WTC11 (cell line): ENCODE data around the gene SOX5. TPM values are rescaled to one million over a fixed set of nuclear protein-coding genes. Genes with fewer than 3 reads are reported as not detected.

Experiments used
- ATAC-seq: fragments of 200-7000 bp; cut with Tn5 transposase; 2 replicates; pipeline ENCODE4 v1.10.0; 2021; ENCODE audit warnings: mild to moderate bottlenecking, moderate library complexity
- CTCF ChIA-PET: fragments of 300-600 bp; sonication (Branson Sonifier 250); formaldehyde crosslinking; loops from one replicate; lab custom pipeline; 2021; ENCODE audit warnings: antibody characterized with exemption; lab: Charles Lee
- POLR2A ChIA-PET: fragments of 350-600 bp; sonication (Branson Sonifier 250); formaldehyde crosslinking; loops from one replicate; lab custom pipeline; 2021; ENCODE audit warnings: antibody characterized with exemption; lab: Charles Lee
- DNase-seq: peaks from one replicate; pipeline ENCODE4 v3.0.0; 2021; ENCODE audit warnings: low spot score
- H3K27ac Mint-ChIP-seq: 2 replicates; pipeline ENCODE4 v1.8.0; 2021; ENCODE audit warnings: mixed read lengths
- H3K27me3 Mint-ChIP-seq: 2 replicates; pipeline ENCODE4 v1.8.0; 2021; ENCODE audit warnings: low read depth, mild to moderate bottlenecking, moderate library complexity, mixed read lengths
- H3K36me3 Mint-ChIP-seq: 2 replicates; pipeline ENCODE4 v1.8.0; 2021; ENCODE audit warnings: mixed read lengths
- H3K4me1 Mint-ChIP-seq: 2 replicates; pipeline ENCODE4 v1.8.0; 2022; ENCODE audit warnings: mixed read lengths
- H3K4me3 Mint-ChIP-seq: 2 replicates; pipeline ENCODE4 v1.8.0; 2021; ENCODE audit warnings: mild to moderate bottlenecking, moderate library complexity, mixed read lengths
- H3K9me3 Mint-ChIP-seq: 2 replicates; pipeline ENCODE4 v1.8.0; 2021; ENCODE audit warnings: mixed read lengths
- ATF1 ChIP-seq: sonication (generic); formaldehyde crosslinking; IDR thresholded peaks from 2 replicates; pipeline ENCODE4 v1.8.1; 2023; ENCODE audit warnings: mild to moderate bottlenecking, moderate library complexity, missing genetic modification reagents
- CREM ChIP-seq: sonication (generic); formaldehyde crosslinking; IDR thresholded peaks from 2 replicates; pipeline ENCODE4 v1.8.1; 2022; ENCODE audit warnings: mild to moderate bottlenecking, missing genetic modification reagents, moderate library complexity
- FOXP1 ChIP-seq: sonication (generic); formaldehyde crosslinking; IDR thresholded peaks from 2 replicates; pipeline ENCODE4 v1.8.0; 2022; ENCODE audit warnings: missing genetic modification reagents, mild to moderate bottlenecking, moderate library complexity, borderline replicate concordance
- GRHL2 ChIP-seq: fragments of 250-450 bp; sonication (Bioruptor Pico); IDR thresholded peaks from 2 replicates; pipeline ENCODE4 v1.8.0; 2022; ENCODE audit warnings: mild to moderate bottlenecking, moderate library complexity; ENCODE audit not compliant: insufficient replicate concordance, severe bottlenecking
- GTF2I ChIP-seq: fragments of 250-450 bp; sonication (Bioruptor Pico); conservative IDR thresholded peaks from 2 replicates; pipeline ENCODE4 v1.4.0; 2021; ENCODE audit warnings: mild to moderate bottlenecking
- JUN ChIP-seq: sonication (generic); formaldehyde crosslinking; IDR thresholded peaks from 2 replicates; pipeline ENCODE4 v1.8.0; 2023; ENCODE audit warnings: mild to moderate bottlenecking, missing genetic modification reagents
- NFE2L1 ChIP-seq: sonication (generic); formaldehyde crosslinking; IDR thresholded peaks from 2 replicates; pipeline ENCODE4 v1.8.1; 2023; ENCODE audit warnings: missing genetic modification reagents
- RELA ChIP-seq: sonication (generic); formaldehyde crosslinking; IDR thresholded peaks from 2 replicates; pipeline ENCODE4 v1.8.1; 2022; ENCODE audit warnings: missing genetic modification reagents, mild to moderate bottlenecking, borderline replicate concordance
- ZNF396 ChIP-seq: fragments of 250-450 bp; sonication (Bioruptor Pico); IDR thresholded peaks from 2 replicates; pipeline ENCODE4 v1.8.0; 2021; ENCODE audit warnings: mild to moderate bottlenecking, moderate library complexity, borderline replicate concordance
- ZNF416 ChIP-seq: fragments of 250-450 bp; sonication (Bioruptor Pico); IDR thresholded peaks from 2 replicates; pipeline ENCODE4 v1.9.0; 2021; ENCODE audit warnings: mild to moderate bottlenecking, inconsistent platforms
- total RNA-seq: library from RNA; stranded (reverse); gene quantifications from 3 replicates; pipeline ENCODE4 v1.2.3, GENCODE V29; 2021
- TF ChIP-seq, protein P1 (sequence below): sonication (generic); formaldehyde crosslinking; IDR thresholded peaks from 2 replicates; pipeline ENCODE4 v1.8.0; 2023; ENCODE audit warnings: missing genetic modification reagents, mild to moderate bottlenecking, borderline replicate concordance
- TF ChIP-seq, protein P2 (sequence below): fragments of 200-600 bp; IDR thresholded peaks from 2 replicates; pipeline ENCODE4 v1.8.0; 2022; ENCODE audit warnings: antibody characterized with exemption
- TF ChIP-seq, protein P3 (sequence below): sonication (generic); formaldehyde crosslinking; IDR thresholded peaks from 2 replicates; pipeline ENCODE4 v1.8.1; 2023; ENCODE audit warnings: mild to moderate bottlenecking, missing genetic modification reagents, moderate library complexity
- TF ChIP-seq, protein P4 (sequence below): fragments of 250-450 bp; sonication (Bioruptor Pico); IDR thresholded peaks from 2 replicates; pipeline ENCODE4 v1.9.0; 2021; ENCODE audit warnings: moderate library complexity, mild to moderate bottlenecking, inconsistent platforms, borderline replicate concordance
- TF ChIP-seq, protein P5 (sequence below): sonication (generic); formaldehyde crosslinking; IDR thresholded peaks from 2 replicates; pipeline ENCODE4 v1.8.1; 2023; ENCODE audit warnings: mild to moderate bottlenecking, missing genetic modification reagents
- TF ChIP-seq, protein P6 (sequence below): sonication (generic); formaldehyde crosslinking; IDR thresholded peaks from 2 replicates; pipeline ENCODE4 v1.8.1; 2023; ENCODE audit warnings: mild to moderate bottlenecking, missing genetic modification reagents, borderline replicate concordance
- TF ChIP-seq, protein P7 (sequence below): sonication (generic); formaldehyde crosslinking; IDR thresholded peaks from 2 replicates; pipeline ENCODE4 v1.8.1; 2022; ENCODE audit warnings: missing genetic modification reagents, borderline replicate concordance
- TF ChIP-seq, protein P8 (sequence below): fragments of 250-450 bp; sonication (Bioruptor Pico); IDR thresholded peaks from 2 replicates; pipeline ENCODE4 v2.1.2; 2022; ENCODE audit warnings: mild to moderate bottlenecking, moderate library complexity

The SOX5 gene
- total RNA-seq, 1 experiment from 2014 or later = 2.3 TPM

DNA sequence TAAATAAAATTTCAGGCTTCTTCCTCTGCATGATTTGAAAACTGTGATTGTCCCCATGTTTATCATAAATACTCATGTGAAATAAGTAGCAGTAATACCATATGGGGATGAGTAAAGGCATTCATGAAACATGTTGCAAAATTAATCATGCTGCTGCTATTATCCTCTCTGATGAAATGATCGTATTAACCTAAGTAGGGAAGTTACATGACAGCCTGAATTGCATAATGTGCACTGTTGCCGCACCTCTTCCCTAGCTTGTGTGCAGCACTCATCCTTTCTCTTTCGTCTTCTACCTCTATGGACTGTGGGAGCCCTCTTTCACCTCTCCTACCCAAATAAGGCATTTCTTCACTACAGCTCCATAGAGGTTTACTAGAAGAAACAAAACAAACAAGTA is 367.6 kb downstream of the SOX5 start:
- no peaks in the 10 kb centered on the region for H3K9me3 Mint-ChIP-seq
- no peaks in the 10 kb centered on the region for H3K36me3 Mint-ChIP-seq
- peak overlapping the region; percentile 42 for H3K27ac Mint-ChIP-seq
- no peaks in the 10 kb centered on the region for H3K27me3 Mint-ChIP-seq
- ChIA-PET CTCF (no interaction called here), POLR2A (no interaction called here)
- DNase-seq (no peak), ATAC-seq (0 out of 2 replicates have a peak, but pooled peaks have one; percentile 8)
- peaks cover 41% of the 10 kb centered on the region for H3K4me1 Mint-ChIP-seq
- TF ChIP-seq NFE2L1 (CRISPR knock-in tag) (no peak), JUN (CRISPR knock-in tag) (no peak), ZNF416 (CRISPR knock-in tag) (no peak), FOXP1 (CRISPR knock-in tag) (no peak), GRHL2 (CRISPR knock-in tag) (no peak), CREM (CRISPR knock-in tag) (no peak)
- TF ChIP-seq, protein P1, sequence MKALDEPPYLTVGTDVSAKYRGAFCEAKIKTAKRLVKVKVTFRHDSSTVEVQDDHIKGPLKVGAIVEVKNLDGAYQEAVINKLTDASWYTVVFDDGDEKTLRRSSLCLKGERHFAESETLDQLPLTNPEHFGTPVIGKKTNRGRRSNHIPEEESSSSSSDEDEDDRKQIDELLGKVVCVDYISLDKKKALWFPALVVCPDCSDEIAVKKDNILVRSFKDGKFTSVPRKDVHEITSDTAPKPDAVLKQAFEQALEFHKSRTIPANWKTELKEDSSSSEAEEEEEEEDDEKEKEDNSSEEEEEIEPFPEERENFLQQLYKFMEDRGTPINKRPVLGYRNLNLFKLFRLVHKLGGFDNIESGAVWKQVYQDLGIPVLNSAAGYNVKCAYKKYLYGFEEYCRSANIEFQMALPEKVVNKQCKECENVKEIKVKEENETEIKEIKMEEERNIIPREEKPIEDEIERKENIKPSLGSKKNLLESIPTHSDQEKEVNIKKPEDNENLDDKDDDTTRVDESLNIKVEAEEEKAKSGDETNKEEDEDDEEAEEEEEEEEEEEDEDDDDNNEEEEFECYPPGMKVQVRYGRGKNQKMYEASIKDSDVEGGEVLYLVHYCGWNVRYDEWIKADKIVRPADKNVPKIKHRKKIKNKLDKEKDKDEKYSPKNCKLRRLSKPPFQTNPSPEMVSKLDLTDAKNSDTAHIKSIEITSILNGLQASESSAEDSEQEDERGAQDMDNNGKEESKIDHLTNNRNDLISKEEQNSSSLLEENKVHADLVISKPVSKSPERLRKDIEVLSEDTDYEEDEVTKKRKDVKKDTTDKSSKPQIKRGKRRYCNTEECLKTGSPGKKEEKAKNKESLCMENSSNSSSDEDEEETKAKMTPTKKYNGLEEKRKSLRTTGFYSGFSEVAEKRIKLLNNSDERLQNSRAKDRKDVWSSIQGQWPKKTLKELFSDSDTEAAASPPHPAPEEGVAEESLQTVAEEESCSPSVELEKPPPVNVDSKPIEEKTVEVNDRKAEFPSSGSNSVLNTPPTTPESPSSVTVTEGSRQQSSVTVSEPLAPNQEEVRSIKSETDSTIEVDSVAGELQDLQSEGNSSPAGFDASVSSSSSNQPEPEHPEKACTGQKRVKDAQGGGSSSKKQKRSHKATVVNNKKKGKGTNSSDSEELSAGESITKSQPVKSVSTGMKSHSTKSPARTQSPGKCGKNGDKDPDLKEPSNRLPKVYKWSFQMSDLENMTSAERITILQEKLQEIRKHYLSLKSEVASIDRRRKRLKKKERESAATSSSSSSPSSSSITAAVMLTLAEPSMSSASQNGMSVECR (CRISPR knock-in tag) = no peak
- no peak overlapping the region for H3K4me3 Mint-ChIP-seq

DNA sequence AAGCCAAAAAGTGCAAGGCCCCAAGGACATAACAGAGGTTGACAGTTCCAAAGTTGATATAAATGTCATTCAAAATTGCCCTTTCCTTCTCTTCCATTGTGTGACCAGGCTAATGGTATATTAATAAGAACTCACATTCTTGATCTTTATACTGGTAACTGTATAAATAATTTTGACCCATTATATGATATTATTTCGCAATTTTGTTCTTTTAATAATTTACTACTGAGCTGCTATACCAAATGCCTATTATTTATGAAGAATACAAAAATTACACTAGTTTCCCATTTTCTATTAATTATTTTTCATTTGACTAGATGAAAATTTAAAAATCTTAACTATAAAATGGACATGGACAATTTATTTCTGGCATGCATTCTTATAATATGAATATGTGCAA is 370.2 kb downstream of the SOX5 start:
- H3K36me3 Mint-ChIP-seq = no peaks in the 10 kb centered on the region
- no peak overlapping the region for H3K4me3 Mint-ChIP-seq
- ChIA-PET POLR2A (no interaction called here), CTCF (no interaction called here)
- H3K9me3 Mint-ChIP-seq = no peaks in the 10 kb centered on the region
- ATAC-seq (no peak), DNase-seq (no peak)
- TF ChIP-seq ATF1 (CRISPR knock-in tag) = no peak
- TF ChIP-seq, protein P2, sequence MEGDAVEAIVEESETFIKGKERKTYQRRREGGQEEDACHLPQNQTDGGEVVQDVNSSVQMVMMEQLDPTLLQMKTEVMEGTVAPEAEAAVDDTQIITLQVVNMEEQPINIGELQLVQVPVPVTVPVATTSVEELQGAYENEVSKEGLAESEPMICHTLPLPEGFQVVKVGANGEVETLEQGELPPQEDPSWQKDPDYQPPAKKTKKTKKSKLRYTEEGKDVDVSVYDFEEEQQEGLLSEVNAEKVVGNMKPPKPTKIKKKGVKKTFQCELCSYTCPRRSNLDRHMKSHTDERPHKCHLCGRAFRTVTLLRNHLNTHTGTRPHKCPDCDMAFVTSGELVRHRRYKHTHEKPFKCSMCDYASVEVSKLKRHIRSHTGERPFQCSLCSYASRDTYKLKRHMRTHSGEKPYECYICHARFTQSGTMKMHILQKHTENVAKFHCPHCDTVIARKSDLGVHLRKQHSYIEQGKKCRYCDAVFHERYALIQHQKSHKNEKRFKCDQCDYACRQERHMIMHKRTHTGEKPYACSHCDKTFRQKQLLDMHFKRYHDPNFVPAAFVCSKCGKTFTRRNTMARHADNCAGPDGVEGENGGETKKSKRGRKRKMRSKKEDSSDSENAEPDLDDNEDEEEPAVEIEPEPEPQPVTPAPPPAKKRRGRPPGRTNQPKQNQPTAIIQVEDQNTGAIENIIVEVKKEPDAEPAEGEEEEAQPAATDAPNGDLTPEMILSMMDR = no peak
- no peak for TF ChIP-seq GTF2I (CRISPR knock-in tag)
- TF ChIP-seq, protein P3, sequence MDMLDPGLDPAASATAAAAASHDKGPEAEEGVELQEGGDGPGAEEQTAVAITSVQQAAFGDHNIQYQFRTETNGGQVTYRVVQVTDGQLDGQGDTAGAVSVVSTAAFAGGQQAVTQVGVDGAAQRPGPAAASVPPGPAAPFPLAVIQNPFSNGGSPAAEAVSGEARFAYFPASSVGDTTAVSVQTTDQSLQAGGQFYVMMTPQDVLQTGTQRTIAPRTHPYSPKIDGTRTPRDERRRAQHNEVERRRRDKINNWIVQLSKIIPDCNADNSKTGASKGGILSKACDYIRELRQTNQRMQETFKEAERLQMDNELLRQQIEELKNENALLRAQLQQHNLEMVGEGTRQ (CRISPR knock-in tag) = no peak
- TF ChIP-seq, protein P4, sequence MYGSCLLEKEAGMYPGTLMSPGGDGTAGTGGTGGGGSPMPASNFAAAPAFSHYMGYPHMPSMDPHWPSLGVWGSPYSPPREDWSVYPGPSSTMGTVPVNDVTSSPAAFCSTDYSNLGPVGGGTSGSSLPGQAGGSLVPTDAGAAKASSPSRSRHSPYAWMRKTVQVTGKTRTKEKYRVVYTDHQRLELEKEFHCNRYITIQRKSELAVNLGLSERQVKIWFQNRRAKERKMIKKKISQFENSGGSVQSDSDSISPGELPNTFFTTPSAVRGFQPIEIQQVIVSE (CRISPR knock-in tag) = no peak
- TF ChIP-seq, protein P5, sequence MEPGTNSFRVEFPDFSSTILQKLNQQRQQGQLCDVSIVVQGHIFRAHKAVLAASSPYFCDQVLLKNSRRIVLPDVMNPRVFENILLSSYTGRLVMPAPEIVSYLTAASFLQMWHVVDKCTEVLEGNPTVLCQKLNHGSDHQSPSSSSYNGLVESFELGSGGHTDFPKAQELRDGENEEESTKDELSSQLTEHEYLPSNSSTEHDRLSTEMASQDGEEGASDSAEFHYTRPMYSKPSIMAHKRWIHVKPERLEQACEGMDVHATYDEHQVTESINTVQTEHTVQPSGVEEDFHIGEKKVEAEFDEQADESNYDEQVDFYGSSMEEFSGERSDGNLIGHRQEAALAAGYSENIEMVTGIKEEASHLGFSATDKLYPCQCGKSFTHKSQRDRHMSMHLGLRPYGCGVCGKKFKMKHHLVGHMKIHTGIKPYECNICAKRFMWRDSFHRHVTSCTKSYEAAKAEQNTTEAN = no peak
- TF ChIP-seq RELA (CRISPR knock-in tag) = no peak
- TF ChIP-seq, protein P6, sequence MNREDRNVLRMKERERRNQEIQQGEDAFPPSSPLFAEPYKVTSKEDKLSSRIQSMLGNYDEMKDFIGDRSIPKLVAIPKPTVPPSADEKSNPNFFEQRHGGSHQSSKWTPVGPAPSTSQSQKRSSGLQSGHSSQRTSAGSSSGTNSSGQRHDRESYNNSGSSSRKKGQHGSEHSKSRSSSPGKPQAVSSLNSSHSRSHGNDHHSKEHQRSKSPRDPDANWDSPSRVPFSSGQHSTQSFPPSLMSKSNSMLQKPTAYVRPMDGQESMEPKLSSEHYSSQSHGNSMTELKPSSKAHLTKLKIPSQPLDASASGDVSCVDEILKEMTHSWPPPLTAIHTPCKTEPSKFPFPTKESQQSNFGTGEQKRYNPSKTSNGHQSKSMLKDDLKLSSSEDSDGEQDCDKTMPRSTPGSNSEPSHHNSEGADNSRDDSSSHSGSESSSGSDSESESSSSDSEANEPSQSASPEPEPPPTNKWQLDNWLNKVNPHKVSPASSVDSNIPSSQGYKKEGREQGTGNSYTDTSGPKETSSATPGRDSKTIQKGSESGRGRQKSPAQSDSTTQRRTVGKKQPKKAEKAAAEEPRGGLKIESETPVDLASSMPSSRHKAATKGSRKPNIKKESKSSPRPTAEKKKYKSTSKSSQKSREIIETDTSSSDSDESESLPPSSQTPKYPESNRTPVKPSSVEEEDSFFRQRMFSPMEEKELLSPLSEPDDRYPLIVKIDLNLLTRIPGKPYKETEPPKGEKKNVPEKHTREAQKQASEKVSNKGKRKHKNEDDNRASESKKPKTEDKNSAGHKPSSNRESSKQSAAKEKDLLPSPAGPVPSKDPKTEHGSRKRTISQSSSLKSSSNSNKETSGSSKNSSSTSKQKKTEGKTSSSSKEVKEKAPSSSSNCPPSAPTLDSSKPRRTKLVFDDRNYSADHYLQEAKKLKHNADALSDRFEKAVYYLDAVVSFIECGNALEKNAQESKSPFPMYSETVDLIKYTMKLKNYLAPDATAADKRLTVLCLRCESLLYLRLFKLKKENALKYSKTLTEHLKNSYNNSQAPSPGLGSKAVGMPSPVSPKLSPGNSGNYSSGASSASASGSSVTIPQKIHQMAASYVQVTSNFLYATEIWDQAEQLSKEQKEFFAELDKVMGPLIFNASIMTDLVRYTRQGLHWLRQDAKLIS (CRISPR knock-in tag) = no peak
- TF ChIP-seq JUN (CRISPR knock-in tag) = no peak
- TF ChIP-seq, protein P7, sequence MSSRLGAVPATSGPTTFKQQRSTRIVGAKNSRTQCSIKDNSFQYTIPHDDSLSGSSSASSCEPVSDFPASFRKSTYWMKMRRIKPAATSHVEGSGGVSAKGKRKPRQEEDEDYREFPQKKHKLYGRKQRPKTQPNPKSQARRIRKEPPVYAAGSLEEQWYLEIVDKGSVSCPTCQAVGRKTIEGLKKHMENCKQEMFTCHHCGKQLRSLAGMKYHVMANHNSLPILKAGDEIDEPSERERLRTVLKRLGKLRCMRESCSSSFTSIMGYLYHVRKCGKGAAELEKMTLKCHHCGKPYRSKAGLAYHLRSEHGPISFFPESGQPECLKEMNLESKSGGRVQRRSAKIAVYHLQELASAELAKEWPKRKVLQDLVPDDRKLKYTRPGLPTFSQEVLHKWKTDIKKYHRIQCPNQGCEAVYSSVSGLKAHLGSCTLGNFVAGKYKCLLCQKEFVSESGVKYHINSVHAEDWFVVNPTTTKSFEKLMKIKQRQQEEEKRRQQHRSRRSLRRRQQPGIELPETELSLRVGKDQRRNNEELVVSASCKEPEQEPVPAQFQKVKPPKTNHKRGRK (CRISPR knock-in tag) = no peak
- no peak for TF ChIP-seq ZNF396 (CRISPR knock-in tag)
- TF ChIP-seq, protein P8, sequence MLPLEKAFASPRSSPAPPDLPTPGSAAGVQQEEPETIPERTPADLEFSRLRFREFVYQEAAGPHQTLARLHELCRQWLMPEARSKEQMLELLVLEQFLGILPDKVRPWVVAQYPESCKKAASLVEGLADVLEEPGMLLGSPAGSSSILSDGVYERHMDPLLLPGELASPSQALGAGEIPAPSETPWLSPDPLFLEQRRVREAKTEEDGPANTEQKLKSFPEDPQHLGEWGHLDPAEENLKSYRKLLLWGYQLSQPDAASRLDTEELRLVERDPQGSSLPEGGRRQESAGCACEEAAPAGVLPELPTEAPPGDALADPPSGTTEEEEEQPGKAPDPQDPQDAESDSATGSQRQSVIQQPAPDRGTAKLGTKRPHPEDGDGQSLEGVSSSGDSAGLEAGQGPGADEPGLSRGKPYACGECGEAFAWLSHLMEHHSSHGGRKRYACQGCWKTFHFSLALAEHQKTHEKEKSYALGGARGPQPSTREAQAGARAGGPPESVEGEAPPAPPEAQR (CRISPR knock-in tag) = no peak
- TF ChIP-seq GRHL2 (CRISPR knock-in tag) = no peak
- peaks cover 20% of the 10 kb centered on the region for H3K4me1 Mint-ChIP-seq
- H3K27me3 Mint-ChIP-seq = no peaks in the 10 kb centered on the region
- H3K27ac Mint-ChIP-seq = no peak overlapping the region
